Calu3 (cell line): ENCODE results near the gene GASK1A. TPM values are rescaled to one million over a fixed set of nuclear protein-coding genes. Genes with fewer than 3 reads are reported as not detected.

Experiments
- BruUV-seq: library from RNA; stranded (reverse); fragments of 400-500 nt; replicated peaks from 2 replicates; lab custom pipeline; 2021; lab: Mats Ljungman, UMichigan
- CTCF ChIA-PET: fragments of 300-600 bp; sonication (Branson Sonifier 250); formaldehyde crosslinking; loops from one replicate; lab custom pipeline; 2022; ENCODE audit warnings: antibody characterized with exemption; lab: Charles Lee
- DNase-seq: peaks from one replicate; pipeline ENCODE4 v3.0.0; 2022
- H3K27ac Mint-ChIP-seq: one replicate; pipeline ENCODE4 v1.8.0; 2022; ENCODE audit warnings: mixed read lengths; ENCODE audit not compliant: unreplicated experiment
- H3K27me3 Mint-ChIP-seq: one replicate; pipeline ENCODE4 v1.8.0; 2022; ENCODE audit warnings: mixed read lengths; ENCODE audit not compliant: unreplicated experiment
- H3K36me3 Mint-ChIP-seq: one replicate; pipeline ENCODE4 v1.8.0; 2022; ENCODE audit warnings: mild to moderate bottlenecking, moderate library complexity, mixed read lengths; ENCODE audit not compliant: insufficient read depth, unreplicated experiment
- H3K4me1 Mint-ChIP-seq: one replicate; pipeline ENCODE4 v1.8.0; 2022; ENCODE audit warnings: mild to moderate bottlenecking, low read depth, mixed read lengths; ENCODE audit not compliant: unreplicated experiment
- H3K4me3 Mint-ChIP-seq: one replicate; pipeline ENCODE4 v1.8.0; 2022; ENCODE audit warnings: mild to moderate bottlenecking, low read depth, moderate library complexity, mixed read lengths; ENCODE audit not compliant: unreplicated experiment
- H3K9me3 Mint-ChIP-seq: one replicate; pipeline ENCODE4 v1.8.0; 2022; ENCODE audit warnings: low read depth, mixed read lengths; ENCODE audit not compliant: unreplicated experiment
- intact Hi-C: fragments of 100-400 bp; cut with micrococcal nuclease; formaldehyde crosslinking; loops from one replicate; pipeline ENCODE4 v1.10.0; 2022; ENCODE audit not compliant: unreplicated experiment
- total RNA-seq: library from RNA; stranded (reverse); gene quantifications from 2 replicates; pipeline ENCODE4 v1.2.3, GENCODE V29; 2022
- TF ChIP-seq, protein P1 (sequence below): fragments of 200-600 bp; IDR thresholded peaks from one replicate; pipeline ENCODE4 v1.8.0; 2022; ENCODE audit warnings: antibody characterized with exemption; ENCODE audit not compliant: unreplicated experiment

The GASK1A gene
- total RNA-seq, 1 experiment from 2014 or later, result 2.3 TPM

DNA sequence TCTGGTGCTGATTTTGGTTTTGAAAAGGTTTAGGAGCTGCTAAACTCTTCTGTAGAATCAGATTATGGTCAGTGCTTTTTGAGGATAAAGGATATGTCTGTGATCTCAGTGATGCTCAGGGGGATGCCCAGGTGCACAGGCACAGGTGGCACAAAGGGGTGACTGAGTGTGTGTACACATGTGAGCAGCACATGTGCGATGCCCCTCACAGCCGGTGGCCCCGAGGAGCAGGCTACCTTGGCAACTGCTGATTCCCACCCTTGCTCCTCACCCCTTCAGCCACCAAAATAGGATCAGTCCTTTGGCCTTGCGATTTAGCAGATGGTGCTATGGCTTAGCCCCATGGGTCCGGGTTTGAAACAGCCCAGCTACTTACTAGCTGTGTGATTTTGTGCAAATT is 75.6 kb downstream of the GASK1A start:
- no TSS peak for BruUV-seq
- Mint-ChIP-seq H3K27ac (no peak overlapping the region), H3K4me1 (no peaks in the 10 kb centered on the region), H3K36me3 (no peaks in the 10 kb centered on the region), H3K9me3 (peaks cover 2% of the 10 kb centered on the region), H3K27me3 (peaks cover 36% of the 10 kb centered on the region), H3K4me3 (no peak overlapping the region)
- DNase-seq, result no peak
- intact Hi-C loops, result no loop called here
- CTCF ChIA-PET, result no interaction called here
- TF ChIP-seq, protein P1, sequence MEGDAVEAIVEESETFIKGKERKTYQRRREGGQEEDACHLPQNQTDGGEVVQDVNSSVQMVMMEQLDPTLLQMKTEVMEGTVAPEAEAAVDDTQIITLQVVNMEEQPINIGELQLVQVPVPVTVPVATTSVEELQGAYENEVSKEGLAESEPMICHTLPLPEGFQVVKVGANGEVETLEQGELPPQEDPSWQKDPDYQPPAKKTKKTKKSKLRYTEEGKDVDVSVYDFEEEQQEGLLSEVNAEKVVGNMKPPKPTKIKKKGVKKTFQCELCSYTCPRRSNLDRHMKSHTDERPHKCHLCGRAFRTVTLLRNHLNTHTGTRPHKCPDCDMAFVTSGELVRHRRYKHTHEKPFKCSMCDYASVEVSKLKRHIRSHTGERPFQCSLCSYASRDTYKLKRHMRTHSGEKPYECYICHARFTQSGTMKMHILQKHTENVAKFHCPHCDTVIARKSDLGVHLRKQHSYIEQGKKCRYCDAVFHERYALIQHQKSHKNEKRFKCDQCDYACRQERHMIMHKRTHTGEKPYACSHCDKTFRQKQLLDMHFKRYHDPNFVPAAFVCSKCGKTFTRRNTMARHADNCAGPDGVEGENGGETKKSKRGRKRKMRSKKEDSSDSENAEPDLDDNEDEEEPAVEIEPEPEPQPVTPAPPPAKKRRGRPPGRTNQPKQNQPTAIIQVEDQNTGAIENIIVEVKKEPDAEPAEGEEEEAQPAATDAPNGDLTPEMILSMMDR, result no peak

DNA sequence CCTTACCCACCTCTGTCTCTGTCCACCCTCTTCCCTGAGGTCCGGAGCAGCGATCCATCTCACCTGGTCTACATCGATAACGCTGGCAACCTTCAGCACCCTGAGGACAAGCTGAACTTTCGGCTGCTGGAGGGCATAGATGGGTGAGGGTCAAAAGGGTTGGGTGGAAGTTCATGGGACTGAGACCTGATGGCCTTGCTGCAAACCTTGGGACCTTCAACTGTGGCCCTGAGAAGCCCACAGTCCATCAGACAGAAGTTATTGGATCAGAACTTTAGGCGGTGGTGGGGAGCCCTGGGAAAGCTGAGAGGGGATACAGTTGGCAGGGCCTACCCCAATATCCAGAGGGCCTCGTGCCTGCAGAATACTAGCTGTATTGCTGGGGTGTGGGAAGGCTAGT is 76.3 kb downstream of the GASK1A start:
- Mint-ChIP-seq H3K27me3 (peaks cover 42% of the 10 kb centered on the region), H3K9me3 (peaks cover 2% of the 10 kb centered on the region), H3K4me3 (no peak overlapping the region), H3K27ac (no peak overlapping the region), H3K36me3 (no peaks in the 10 kb centered on the region), H3K4me1 (no peaks in the 10 kb centered on the region)
- CTCF ChIA-PET, result interaction anchor here (0.8 kb wide), 1 partner anchor 27 kb away, joined by 3 read pairs; no protein-coding TSS in a partner anchor
- TF ChIP-seq, protein P1, result no peak
- no TSS peak for BruUV-seq
- intact Hi-C loops, result no loop called here
- no peak for DNase-seq

DNA sequence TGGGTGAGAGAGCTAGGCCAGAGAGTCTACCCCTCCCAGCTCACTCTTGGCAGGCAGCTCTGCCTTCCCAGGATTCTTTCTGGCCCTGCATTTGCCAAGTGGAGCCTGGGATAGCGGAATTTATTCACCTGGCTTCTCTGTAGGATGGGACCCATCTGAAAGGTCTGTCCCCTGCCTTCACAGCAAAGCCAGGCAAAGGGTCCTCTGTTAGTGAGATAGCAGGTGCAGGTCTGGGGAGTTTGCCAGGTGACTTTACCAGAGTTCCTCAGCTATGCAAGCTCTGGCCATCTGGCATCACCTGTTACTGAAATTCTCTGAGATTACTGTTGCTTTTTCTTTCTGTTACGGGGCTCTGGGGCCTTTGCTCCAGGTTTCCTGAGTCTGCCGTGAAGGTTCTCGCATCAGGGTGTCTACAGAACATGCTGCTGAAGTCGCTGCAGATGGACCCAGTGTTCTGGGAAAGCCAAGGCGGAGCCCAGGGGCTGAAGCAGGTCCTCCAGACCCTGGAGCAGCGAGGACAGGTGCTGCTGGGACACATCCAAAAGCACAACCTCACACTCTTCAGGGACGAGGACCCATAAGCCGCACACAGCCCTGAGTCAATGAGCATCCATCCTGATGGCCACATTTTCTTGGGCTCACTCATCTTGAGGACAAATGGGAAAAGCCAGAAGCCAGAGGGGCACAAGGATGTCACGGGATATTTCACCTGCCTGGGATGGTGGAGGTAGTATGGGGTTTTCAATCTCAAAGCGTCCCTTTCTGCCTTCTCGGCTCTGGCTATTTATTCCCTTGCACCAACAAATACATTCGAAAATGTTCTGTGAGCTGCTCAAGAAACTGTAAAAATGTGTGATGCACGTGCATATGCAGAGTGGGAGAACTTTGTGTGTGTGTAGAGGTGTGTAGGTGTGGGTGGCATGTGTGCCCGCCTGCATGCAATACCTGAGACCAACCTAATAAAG is 77.0 kb downstream of the GASK1A start:
- no peaks in the 10 kb centered on the region for H3K9me3 Mint-ChIP-seq
- H3K27ac Mint-ChIP-seq, result no peak overlapping the region
- no TSS peak for BruUV-seq
- H3K4me1 Mint-ChIP-seq, result no peaks in the 10 kb centered on the region
- H3K27me3 Mint-ChIP-seq, result peaks cover 47% of the 10 kb centered on the region
- H3K36me3 Mint-ChIP-seq, result no peaks in the 10 kb centered on the region
- no peak overlapping the region for H3K4me3 Mint-ChIP-seq
- DNase-seq, result no peak
- TF ChIP-seq, protein P1, result no peak
- CTCF ChIA-PET, result interaction anchor here (0.8 kb wide), 1 partner anchor 27 kb away, joined by 3 read pairs; no protein-coding TSS in a partner anchor
- intact Hi-C loops, result no loop called here

DNA sequence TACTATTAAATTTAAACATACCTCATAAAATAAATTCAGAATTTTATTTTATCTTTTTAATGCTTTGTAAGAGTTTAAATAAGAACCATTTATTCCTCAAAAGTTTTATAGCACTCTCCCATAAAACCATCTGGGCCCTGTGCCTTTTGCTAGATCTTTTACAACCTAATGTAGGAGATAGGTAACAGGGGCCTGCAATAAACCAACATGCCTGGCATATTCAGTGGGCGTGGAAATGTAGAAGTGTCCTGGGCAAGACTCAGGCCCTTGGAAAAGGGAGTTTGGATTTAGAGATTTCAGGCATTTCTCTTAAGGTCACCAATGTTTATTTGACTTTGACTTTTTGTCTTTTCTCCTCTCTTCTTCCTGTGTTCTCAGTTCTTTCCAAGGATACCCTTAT is 80.3 kb downstream of the GASK1A start:
- no peak for DNase-seq
- no peaks in the 10 kb centered on the region for H3K36me3 Mint-ChIP-seq
- no peaks in the 10 kb centered on the region for H3K4me1 Mint-ChIP-seq
- TF ChIP-seq, protein P1, result no peak
- no peak overlapping the region for H3K4me3 Mint-ChIP-seq
- intact Hi-C loops, result no loop called here
- H3K27ac Mint-ChIP-seq, result no peak overlapping the region
- peaks cover 18% of the 10 kb centered on the region for H3K27me3 Mint-ChIP-seq
- BruUV-seq, result no TSS peak
- CTCF ChIA-PET, result no interaction called here
- H3K9me3 Mint-ChIP-seq, result no peaks in the 10 kb centered on the region
